Measurements from ENCODE around the gene ZNF384. TPM values are rescaled to one million over a fixed set of nuclear protein-coding genes. Genes with fewer than 3 reads are reported as not detected.

Gene ZNF384
- total RNA-seq, 1 experiment from 2014 or later = 19.5 TPM

GRCh38 chr12:6695313-6696045 is 6.3 kb upstream of the ZNF384 start:
- Histone ChIP-seq H3K4me1 (replicated peaks) (peaks cover 14% of the 10 kb centered on the region), H3K9me3 (replicated peaks) (no peaks in the 10 kb centered on the region), H3K27ac (no peak overlapping the region), H3K27me3 (replicated peaks) (peaks cover 44% of the 10 kb centered on the region), H3K36me3 (no peaks in the 10 kb centered on the region), H3K4me3 (no peak overlapping the region)
- DNase-seq (ENCODE audit: low read depth in 1 of 2, low spot score in 2 of 2) = no peak

- Histone ChIP-seq H3K27me3 (replicated peaks) (peaks cover 37% of the 10 kb centered on the region), H3K36me3 (no peaks in the 10 kb centered on the region), H3K9me3 (replicated peaks) (no peaks in the 10 kb centered on the region), H3K4me3 (no peak overlapping the region), H3K4me1 (replicated peaks) (peaks cover 14% of the 10 kb centered on the region), H3K27ac (no peak overlapping the region)
- DNase-seq (ENCODE audit: low read depth in 1 of 2, low spot score in 2 of 2) = no peak
Measured at GRCh38 chr12:6694701-6695100, 5.5 kb upstream of the ZNF384 start.

- H3K27me3 ChIP-seq (replicated peaks) = peaks cover 29% of the 10 kb centered on the region
- H3K27ac ChIP-seq = no peak overlapping the region
- peaks cover 2% of the 10 kb centered on the region; the same call in 1 of the 2 replicates for H3K36me3 ChIP-seq
- peaks cover 14% of the 10 kb centered on the region for H3K4me1 ChIP-seq (replicated peaks)
- DNase-seq (ENCODE audit: low read depth in 1 of 2, low spot score in 2 of 2) = no peak
- H3K4me3 ChIP-seq = no peak overlapping the region
- no peaks in the 10 kb centered on the region for H3K9me3 ChIP-seq (replicated peaks)
Measured at GRCh38 chr12:6693832-6694355, 4.7 kb upstream of the ZNF384 start.

- H3K4me3 ChIP-seq = no peak overlapping the region
- peaks cover 20% of the 10 kb centered on the region for H3K4me1 ChIP-seq (replicated peaks)
- H3K27me3 ChIP-seq (replicated peaks) = peaks cover 19% of the 10 kb centered on the region
- H3K9me3 ChIP-seq (replicated peaks) = no peaks in the 10 kb centered on the region
- H3K36me3 ChIP-seq = peaks cover 3% of the 10 kb centered on the region; the same call in 1 of the 2 replicates
- no peak for DNase-seq (ENCODE audit: low read depth in 1 of 2, low spot score in 2 of 2)
- no peak overlapping the region for H3K27ac ChIP-seq
Measured at GRCh38 chr12:6692888-6693287, 3.7 kb upstream of the ZNF384 start.

GRCh38 chr12:6691473-6691872 is 2.3 kb upstream of the ZNF384 start:
- peak; percentile 54 to 73 for DNase-seq (ENCODE audit: low read depth in 1 of 2, low spot score in 2 of 2)
- H3K4me1 ChIP-seq (replicated peaks) = peaks cover 31% of the 10 kb centered on the region
- H3K36me3 ChIP-seq = peaks cover 9% of the 10 kb centered on the region
- H3K27ac ChIP-seq = no peak overlapping the region
- no peaks in the 10 kb centered on the region for H3K9me3 ChIP-seq (replicated peaks)
- H3K4me3 ChIP-seq = no peak overlapping the region
- H3K27me3 ChIP-seq (replicated peaks) = peaks cover 14% of the 10 kb centered on the region

- no peak for DNase-seq (ENCODE audit: low read depth in 1 of 2, low spot score in 2 of 2)
- no peaks in the 10 kb centered on the region for H3K27me3 ChIP-seq (replicated peaks)
Measured at GRCh38 chr12:6688543-6688998, 604 bp downstream of the ZNF384 start.

GRCh38 chr12:6685814-6686213 is 3.4 kb downstream of the ZNF384 start:
- peaks cover 35% of the 10 kb centered on the region for H3K36me3 ChIP-seq

More at GRCh38 chr12:6688543-6688998, 604 bp downstream of the ZNF384 start:
- peaks cover 31% of the 10 kb centered on the region for H3K4me1 ChIP-seq (replicated peaks)
- H3K9me3 ChIP-seq (replicated peaks) = no peaks in the 10 kb centered on the region
- H3K4me3 ChIP-seq = peak overlapping the region; percentile 74
- peak overlapping the region; percentile 92 for H3K27ac ChIP-seq
- peaks cover 29% of the 10 kb centered on the region for H3K36me3 ChIP-seq

GRCh38 chr12:6684609-6685008 is 4.6 kb downstream of the ZNF384 start:
- Histone ChIP-seq H3K27ac (no peak overlapping the region), H3K27me3 (replicated peaks) (no peaks in the 10 kb centered on the region), H3K4me1 (replicated peaks) (peaks cover 17% of the 10 kb centered on the region), H3K36me3 (peaks cover 43% of the 10 kb centered on the region), H3K4me3 (no peak overlapping the region), H3K9me3 (replicated peaks) (no peaks in the 10 kb centered on the region)
- DNase-seq (ENCODE audit: low read depth in 1 of 2, low spot score in 2 of 2) = no peak

More at GRCh38 chr12:6685814-6686213, 3.4 kb downstream of the ZNF384 start:
- Histone ChIP-seq H3K27ac (no peak overlapping the region), H3K9me3 (replicated peaks) (no peaks in the 10 kb centered on the region), H3K27me3 (replicated peaks) (no peaks in the 10 kb centered on the region), H3K4me1 (replicated peaks) (peaks cover 23% of the 10 kb centered on the region), H3K4me3 (no peak overlapping the region)
- no peak for DNase-seq (ENCODE audit: low read depth in 1 of 2, low spot score in 2 of 2)

- H3K27ac ChIP-seq = no peak overlapping the region
- no peaks in the 10 kb centered on the region for H3K9me3 ChIP-seq (replicated peaks)
- no peak overlapping the region for H3K4me3 ChIP-seq
- H3K27me3 ChIP-seq (replicated peaks) = no peaks in the 10 kb centered on the region
- DNase-seq (ENCODE audit: low read depth in 1 of 2, low spot score in 2 of 2) = no peak
- H3K4me1 ChIP-seq (replicated peaks) = no peaks in the 10 kb centered on the region
- peaks cover 85% of the 10 kb centered on the region for H3K36me3 ChIP-seq
Measured at GRCh38 chr12:6676962-6677361, 12.2 kb downstream of the ZNF384 start.

GRCh38 chr12:6672143-6672542 is 17.0 kb downstream of the ZNF384 start:
- Histone ChIP-seq H3K27ac (no peak overlapping the region), H3K4me3 (no peak overlapping the region), H3K9me3 (replicated peaks) (no peaks in the 10 kb centered on the region), H3K4me1 (replicated peaks) (no peaks in the 10 kb centered on the region), H3K36me3 (peaks cover 96% of the 10 kb centered on the region), H3K27me3 (replicated peaks) (no peaks in the 10 kb centered on the region)
- no peak for DNase-seq (ENCODE audit: low read depth in 1 of 2, low spot score in 2 of 2)

GRCh38 chr12:6667559-6668210 is 21.5 kb downstream of the ZNF384 start:
- H3K27me3 ChIP-seq (replicated peaks) = no peaks in the 10 kb centered on the region
- DNase-seq (ENCODE audit: low read depth in 1 of 2, low spot score in 2 of 2) = no peak
- H3K9me3 ChIP-seq (replicated peaks) = no peaks in the 10 kb centered on the region
- H3K4me1 ChIP-seq (replicated peaks) = peaks cover 3% of the 10 kb centered on the region; the same call in 1 of the 2 replicates
- H3K27ac ChIP-seq = no peak overlapping the region
- no peak overlapping the region for H3K4me3 ChIP-seq
- peaks cover 64% of the 10 kb centered on the region for H3K36me3 ChIP-seq

GRCh38 chr12:6666211-6666610 is 23.0 kb downstream of the ZNF384 start:
- Histone ChIP-seq H3K36me3 (peaks cover 51% of the 10 kb centered on the region), H3K27ac (no peak overlapping the region), H3K4me1 (replicated peaks) (peaks cover 10% of the 10 kb centered on the region), H3K27me3 (replicated peaks) (no peaks in the 10 kb centered on the region), H3K9me3 (replicated peaks) (no peaks in the 10 kb centered on the region), H3K4me3 (no peak overlapping the region)
- DNase-seq (ENCODE audit: low read depth in 1 of 2, low spot score in 2 of 2) = no peak

GRCh38 chr12:6664902-6665301 is 24.3 kb downstream of the ZNF384 start:
- Histone ChIP-seq H3K4me1 (replicated peaks) (peaks cover 10% of the 10 kb centered on the region), H3K27ac (no peak overlapping the region), H3K9me3 (replicated peaks) (no peaks in the 10 kb centered on the region), H3K4me3 (no peak overlapping the region), H3K27me3 (replicated peaks) (no peaks in the 10 kb centered on the region), H3K36me3 (peaks cover 38% of the 10 kb centered on the region)
- no peak for DNase-seq (ENCODE audit: low read depth in 1 of 2, low spot score in 2 of 2)

Measured in SJSA1 (cell line).